22Rv1 (cell line): Measurements from ENCODE around the gene SDSL.

Experiments
- CTCF ChIP-seq: fragments of 450-650 bp; IDR thresholded peaks from 2 replicates; pipeline ENCODE4 v1.5.1; 2017; ENCODE audit warnings: mild to moderate bottlenecking
- ZFX ChIP-seq: fragments of 450-650 bp; IDR thresholded peaks from 2 replicates; pipeline ENCODE4 v1.6.1; 2017; ENCODE audit warnings: antibody characterized with exemption, borderline replicate concordance

GRCh38 chr12:113477842-113478215, 55.6 kb downstream of the SDSL start:
- no peak for TF ChIP-seq CTCF
- no peak for TF ChIP-seq ZFX
